A549 (cell line): ENCODE measurements around the gene FSCN2. TPM values are rescaled to one million over a fixed set of nuclear protein-coding genes. Genes with fewer than 3 reads are reported as not detected.
"Not testable (repeated sequence)": the region's sequence is repeated elsewhere in the genome, so short reads cannot be mapped to it uniquely, and the experiment has no call there.

ENCODE experiments used
- ATAC-seq, 2 experiments: fragments of 200-7000 bp in 1 of 2; fragments of >200 bp in 1 of 2; cut with Nextera tagmentation in 1 of 2; cut with Tn5 transposase in 1 of 2; 3 replicates each; pipeline versions ENCODE4 v1.8.0 to v1.9.1; 2018 to 2020; ENCODE audit warnings: mild to moderate bottlenecking in 1 of 2, moderate library complexity in 1 of 2
- CTCF ChIA-PET: fragments of 300-600 bp; sonication (Branson Sonifier 250); formaldehyde crosslinking; extraction: SDS; loops from one replicate; lab custom pipeline; 2021; ENCODE audit warnings: antibody characterized with exemption, inconsistent platforms; lab: Yijun Ruan, JAX
- POLR2A ChIA-PET: fragments of 350-600 bp; formaldehyde crosslinking; extraction: SDS; loops from one replicate; lab custom pipeline; 2021; ENCODE audit warnings: antibody characterized with exemption, inconsistent platforms; lab: Yijun Ruan, JAX
- DNase-seq, 2 experiments: peaks; one replicate each; pipeline versions ENCODE4 v3.0.0 to v3.0.0-alpha.2; 2011 to 2016; ENCODE audit warnings: low read depth in 1 of 2, low spot score in 1 of 2
- FAIRE-seq: peaks from 2 replicates; lab custom pipeline; 2011; peaks lifted over from hg19 to GRCh38; lab: Jason Lieb, UNC
- H3K27ac ChIP-seq, 2 experiments: fragments of >200 bp; sonication (Bioruptor Twin); formaldehyde crosslinking; 3 replicates each; pipeline ENCODE4 v1.5.1; 2016 to 2017
- H3K4me1 ChIP-seq: fragments of >200 bp; sonication (Bioruptor Twin); formaldehyde crosslinking; 3 replicates; pipeline ENCODE4 v1.6.1; 2016
- H3K4me2 ChIP-seq: fragments of >200 bp; sonication (Bioruptor Twin); formaldehyde crosslinking; 3 replicates; pipeline ENCODE4 v1.6.1; 2016
- H3K4me3 ChIP-seq: fragments of >200 bp; sonication (Bioruptor Twin); formaldehyde crosslinking; 3 replicates; pipeline ENCODE4 v1.5.1; 2016
- H3K9me3 ChIP-seq: fragments of >200 bp; sonication (Bioruptor Twin); formaldehyde crosslinking; 3 replicates; pipeline ENCODE4 v1.6.1; 2016
- EHMT2 ChIP-seq: fragments of 200-600 bp; sonication (generic); IDR thresholded peaks from 2 replicates; pipeline ENCODE4 v1.6.1; 2016; ENCODE audit warnings: antibody characterized with exemption, low read depth, mild to moderate bottlenecking, moderate library complexity
- ESRRA ChIP-seq: fragments of 150-350 bp; IDR thresholded peaks from 2 replicates; pipeline ENCODE4 v1.6.1; 2014; ENCODE audit warnings: mild to moderate bottlenecking, low read length, borderline replicate concordance
- FOSL2 ChIP-seq, 2 experiments: fragments of 450-650 bp in 1 of 2; fragments of >200 bp in 1 of 2; sonication (Bioruptor Twin) in 1 of 2; formaldehyde crosslinking; IDR thresholded peaks; 2 replicates each; pipeline versions ENCODE4 v1.5.0 to v1.6.1; 2016 to 2020; ENCODE audit warnings: mild to moderate bottlenecking in 1 of 2, moderate library complexity in 1 of 2
- GATA3 ChIP-seq: IDR thresholded peaks from 2 replicates; pipeline ENCODE4 v1.6.1; 2012; ENCODE audit warnings: borderline replicate concordance
- HEYL ChIP-seq: fragments of 250-450 bp; sonication (Bioruptor Pico); IDR thresholded peaks from 2 replicates; pipeline ENCODE4 v1.8.0; 2021; ENCODE audit warnings: mild to moderate bottlenecking, moderate library complexity
- HOXA7 ChIP-seq: fragments of 250-450 bp; sonication (Bioruptor Pico); IDR thresholded peaks from 2 replicates; pipeline ENCODE4 v1.5.0; 2020; ENCODE audit warnings: mild to moderate bottlenecking, moderate library complexity
- HOXB13 ChIP-seq: fragments of 250-450 bp; sonication (Bioruptor Pico); IDR thresholded peaks from 2 replicates; pipeline ENCODE4 v1.5.0; 2020; ENCODE audit warnings: low read depth, mild to moderate bottlenecking, moderate library complexity
- JUNB ChIP-seq: fragments of >200 bp; sonication (Bioruptor Twin); formaldehyde crosslinking; IDR thresholded peaks from 2 replicates; pipeline ENCODE4 v1.6.1; 2016
- KDM1A ChIP-seq: fragments of 200-600 bp; sonication (generic); IDR thresholded peaks from 2 replicates; pipeline ENCODE4 v1.6.1; 2016; ENCODE audit warnings: low read depth, mild to moderate bottlenecking
- MAZ ChIP-seq: fragments of 150-350 bp; IDR thresholded peaks from 2 replicates; pipeline ENCODE4 v1.6.1; 2014; ENCODE audit warnings: antibody characterized with exemption, low read depth, low read length, borderline replicate concordance
- NR3C1 ChIP-seq: fragments of >200 bp; sonication (Bioruptor Twin); formaldehyde crosslinking; IDR thresholded peaks from 3 replicates; pipeline ENCODE4 v1.6.1; 2017
- RARB ChIP-seq: fragments of 250-450 bp; sonication (Bioruptor Pico); IDR thresholded peaks from 2 replicates; pipeline ENCODE4 v1.8.0; 2021; ENCODE audit warnings: mild to moderate bottlenecking, moderate library complexity
- RFX5 ChIP-seq: fragments of 450-650 bp; IDR thresholded peaks from 2 replicates; pipeline ENCODE4 v1.7.1; 2014; ENCODE audit warnings: antibody characterized with exemption, mild to moderate bottlenecking, moderate library complexity
- SREBF2 ChIP-seq: fragments of 450-650 bp; IDR thresholded peaks from 2 replicates; pipeline ENCODE4 v1.6.1; 2014; ENCODE audit warnings: mild to moderate bottlenecking, moderate library complexity
- TFCP2L1 ChIP-seq: fragments of 250-450 bp; sonication (Bioruptor Pico); IDR thresholded peaks from 2 replicates; pipeline ENCODE4 v1.5.0; 2021; ENCODE audit warnings: mild to moderate bottlenecking
- ZNF302 ChIP-seq: fragments of 250-450 bp; sonication (Bioruptor Pico); IDR thresholded peaks from 2 replicates; pipeline ENCODE4 v1.9.0; 2021; ENCODE audit warnings: inconsistent platforms, mild to moderate bottlenecking, moderate library complexity
- ZSCAN20 ChIP-seq: fragments of 250-450 bp; sonication (Bioruptor Pico); IDR thresholded peaks from 2 replicates; pipeline ENCODE4 v1.8.0; 2022; ENCODE audit warnings: mild to moderate bottlenecking, moderate library complexity
- WGBS: methylation state at CpG from one replicate; pipeline ENCODE4 v1.1.6; 2017; ENCODE audit errors: missing lambda C conversion rate; 5-methylcytosine and 5-hydroxymethylcytosine counted together
- polyA plus RNA-seq, 4 experiments: library from polyadenylated mRNA; depleted of rRNA in 3 of 4; stranded (reverse); fragments of >200 nt; fragmentation: RNase III in 1 of 4; extraction: RNeasy Plus Mini Kit Qiagen cat#74134 plus additional on column Dnase treatment in 1 of 4; gene quantifications; 2 replicates in 3 of 4; 3 replicates in 1 of 4; pipeline ENCODE4 v1.2.3, GENCODE V29; 2011 to 2017
- small RNA-seq, 6 experiments: library from RNA; depleted of rRNA; stranded (forward); fragments of <200 nt; gene quantifications; one replicate each; pipeline ENCODE3, GENCODE V24; 2012
- TF ChIP-seq, protein P1 (sequence below): fragments of 200-600 bp; sonication (generic); IDR thresholded peaks from 2 replicates; pipeline ENCODE4 v1.6.1; 2016; ENCODE audit warnings: antibody characterized with exemption, mild to moderate bottlenecking, moderate library complexity
- TF ChIP-seq, protein P2 (sequence below): IDR thresholded peaks from 2 replicates; pipeline ENCODE4 v1.6.1; 2012
- TF ChIP-seq, protein P3 (sequence below): fragments of >200 bp; sonication (Bioruptor Twin); formaldehyde crosslinking; IDR thresholded peaks from 3 replicates; pipeline ENCODE4 v1.6.1; 2016

The FSCN2 gene
- polyA plus RNA-seq, 2 of the 4 experiments (the other 2 are of a cell fraction) = 0.84 to 1.3 TPM

DNA sequence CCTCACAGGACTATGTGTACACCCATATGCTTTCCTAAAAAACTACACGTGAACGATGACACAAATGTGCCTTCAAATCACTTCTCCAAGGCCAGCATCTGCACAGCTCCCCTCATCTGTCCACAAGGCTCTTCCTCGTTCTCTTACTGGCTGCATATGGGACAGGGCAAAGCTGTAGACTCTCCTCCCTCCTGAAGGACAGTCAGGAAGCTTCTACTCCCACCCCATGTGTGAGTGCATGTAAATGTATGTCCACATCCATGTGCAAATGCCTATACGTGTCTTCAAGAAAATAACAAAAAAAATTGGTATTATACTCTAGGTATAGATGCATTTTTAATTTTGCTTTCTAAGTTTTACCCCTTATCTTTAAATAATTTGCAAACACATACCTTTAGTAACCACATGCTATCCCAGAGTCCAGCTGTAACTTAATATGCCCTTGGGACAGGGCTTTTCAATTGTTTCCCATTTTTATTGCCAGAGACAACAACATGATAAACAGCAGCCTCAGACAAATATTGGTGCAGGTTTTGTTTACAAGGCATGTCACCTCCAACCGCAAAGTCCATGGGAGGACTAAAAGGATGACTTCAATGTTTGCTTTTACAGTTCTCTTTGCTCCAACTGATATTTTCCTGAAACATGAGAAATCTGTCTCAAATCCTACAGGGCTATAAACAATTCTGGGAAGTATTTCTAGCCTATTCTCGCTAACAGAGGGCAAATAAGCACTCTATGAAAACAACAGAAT lies 55.6 kb downstream of the FSCN2 start (continued):
- TF ChIP-seq, protein P1, sequence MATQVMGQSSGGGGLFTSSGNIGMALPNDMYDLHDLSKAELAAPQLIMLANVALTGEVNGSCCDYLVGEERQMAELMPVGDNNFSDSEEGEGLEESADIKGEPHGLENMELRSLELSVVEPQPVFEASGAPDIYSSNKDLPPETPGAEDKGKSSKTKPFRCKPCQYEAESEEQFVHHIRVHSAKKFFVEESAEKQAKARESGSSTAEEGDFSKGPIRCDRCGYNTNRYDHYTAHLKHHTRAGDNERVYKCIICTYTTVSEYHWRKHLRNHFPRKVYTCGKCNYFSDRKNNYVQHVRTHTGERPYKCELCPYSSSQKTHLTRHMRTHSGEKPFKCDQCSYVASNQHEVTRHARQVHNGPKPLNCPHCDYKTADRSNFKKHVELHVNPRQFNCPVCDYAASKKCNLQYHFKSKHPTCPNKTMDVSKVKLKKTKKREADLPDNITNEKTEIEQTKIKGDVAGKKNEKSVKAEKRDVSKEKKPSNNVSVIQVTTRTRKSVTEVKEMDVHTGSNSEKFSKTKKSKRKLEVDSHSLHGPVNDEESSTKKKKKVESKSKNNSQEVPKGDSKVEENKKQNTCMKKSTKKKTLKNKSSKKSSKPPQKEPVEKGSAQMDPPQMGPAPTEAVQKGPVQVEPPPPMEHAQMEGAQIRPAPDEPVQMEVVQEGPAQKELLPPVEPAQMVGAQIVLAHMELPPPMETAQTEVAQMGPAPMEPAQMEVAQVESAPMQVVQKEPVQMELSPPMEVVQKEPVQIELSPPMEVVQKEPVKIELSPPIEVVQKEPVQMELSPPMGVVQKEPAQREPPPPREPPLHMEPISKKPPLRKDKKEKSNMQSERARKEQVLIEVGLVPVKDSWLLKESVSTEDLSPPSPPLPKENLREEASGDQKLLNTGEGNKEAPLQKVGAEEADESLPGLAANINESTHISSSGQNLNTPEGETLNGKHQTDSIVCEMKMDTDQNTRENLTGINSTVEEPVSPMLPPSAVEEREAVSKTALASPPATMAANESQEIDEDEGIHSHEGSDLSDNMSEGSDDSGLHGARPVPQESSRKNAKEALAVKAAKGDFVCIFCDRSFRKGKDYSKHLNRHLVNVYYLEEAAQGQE = no peak

DNA sequence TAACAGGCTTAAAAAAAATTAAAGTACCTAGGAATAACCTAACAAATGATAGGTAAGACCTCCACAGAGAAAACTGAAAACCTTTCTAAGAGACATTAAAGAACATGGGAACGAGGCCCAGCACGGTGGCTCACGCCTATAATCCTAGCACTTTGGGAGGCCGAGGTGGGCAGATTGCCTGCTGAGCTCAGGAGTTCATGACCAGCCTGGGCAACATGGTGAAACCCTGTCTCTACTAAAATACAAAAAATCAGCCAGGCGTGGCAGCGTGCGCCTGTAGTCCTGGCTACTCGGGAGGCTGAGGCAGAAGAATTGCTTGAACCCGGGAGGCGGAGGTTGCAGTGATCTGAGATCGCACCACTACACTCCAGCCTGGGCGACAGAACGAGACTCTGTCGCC lies 56.6 kb downstream of the FSCN2 start:
- CTCF ChIA-PET = interaction anchor here (0.7 to 45.0 kb wide), 3 partner anchors 1 to 66 kb away, joined by 3 to 1604 read pairs (median 1604); partner anchors contain the start of gene FAAP100
- WGBS = 88% methylated on average over 14 of the region's 14 CpGs
- POLR2A ChIA-PET, H3K9me3 ChIP-seq, H3K4me3 ChIP-seq, H3K27ac ChIP-seq, FAIRE-seq, ATAC-seq, DNase-seq: not testable (repeated sequence)
- Histone ChIP-seq H3K4me2 (peak overlapping the region; percentile 14; the same call in 1 of the 3 replicates), H3K4me1 (peaks cover 40% of the 10 kb centered on the region)

DNA sequence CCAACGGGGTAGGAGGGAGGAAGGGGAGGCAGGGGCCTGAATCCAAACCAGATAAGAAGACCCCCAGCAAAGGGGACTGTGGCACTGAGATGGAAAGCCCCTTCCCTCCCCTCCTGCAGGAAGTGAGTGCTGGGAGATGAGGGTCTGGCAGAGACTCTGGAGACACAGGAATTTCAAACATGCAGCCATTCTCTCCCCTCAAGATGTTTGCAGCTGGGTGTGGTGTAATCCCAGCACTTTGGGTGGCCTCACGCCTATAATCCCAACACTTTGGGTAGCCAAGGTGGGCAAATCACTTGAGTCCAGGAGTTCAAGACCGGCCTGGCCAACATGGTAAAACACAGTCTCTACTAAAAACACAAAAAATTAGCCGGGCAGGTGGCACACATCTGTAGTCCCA lies 57.9 kb downstream of the FSCN2 start:
- FAIRE-seq (no peak), DNase-seq (no peak), ATAC-seq (no peak)
- Histone ChIP-seq H3K4me1 (peaks cover 29% of the 10 kb centered on the region), H3K9me3 (no peaks in the 10 kb centered on the region), H3K27ac (no peak overlapping the region), H3K4me3 (no peak overlapping the region), H3K4me2 (no peak overlapping the region)
- ChIA-PET CTCF (interaction anchor here (1.1 to 45.0 kb wide), 4 partner anchors 2 to 68 kb away, joined by 3 to 1604 read pairs (median 804); partner anchors contain the start of gene FAAP100), POLR2A (no interaction called here)
- TF ChIP-seq JUNB = no peak
- TF ChIP-seq RARB (CRISPR knock-in tag) = no peak
- no peak for TF ChIP-seq ZNF302 (CRISPR knock-in tag)
- TF ChIP-seq HEYL (CRISPR knock-in tag) = no peak
- TF ChIP-seq KDM1A = no peak
- TF ChIP-seq SREBF2 = no peak
- no peak for TF ChIP-seq ESRRA
- no peak for TF ChIP-seq ZSCAN20 (CRISPR knock-in tag)
- TF ChIP-seq RFX5 = no peak
- no peak for TF ChIP-seq HOXA7 (CRISPR knock-in tag)
- TF ChIP-seq NR3C1 = no peak
- TF ChIP-seq, protein P2, sequence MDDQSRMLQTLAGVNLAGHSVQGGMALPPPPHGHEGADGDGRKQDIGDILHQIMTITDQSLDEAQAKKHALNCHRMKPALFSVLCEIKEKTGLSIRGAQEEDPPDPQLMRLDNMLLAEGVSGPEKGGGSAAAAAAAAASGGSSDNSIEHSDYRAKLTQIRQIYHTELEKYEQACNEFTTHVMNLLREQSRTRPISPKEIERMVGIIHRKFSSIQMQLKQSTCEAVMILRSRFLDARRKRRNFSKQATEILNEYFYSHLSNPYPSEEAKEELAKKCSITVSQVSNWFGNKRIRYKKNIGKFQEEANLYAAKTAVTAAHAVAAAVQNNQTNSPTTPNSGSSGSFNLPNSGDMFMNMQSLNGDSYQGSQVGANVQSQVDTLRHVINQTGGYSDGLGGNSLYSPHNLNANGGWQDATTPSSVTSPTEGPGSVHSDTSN = no peak
- no peak for TF ChIP-seq TFCP2L1
- no peak for TF ChIP-seq FOSL2 (IDR thresholded peaks at IDR 0.05)
- TF ChIP-seq FOSL2 (CRISPR knock-in tag; IDR thresholded peaks at IDR 0.05) = no peak
- TF ChIP-seq HOXB13 = no peak
- TF ChIP-seq, protein P3, sequence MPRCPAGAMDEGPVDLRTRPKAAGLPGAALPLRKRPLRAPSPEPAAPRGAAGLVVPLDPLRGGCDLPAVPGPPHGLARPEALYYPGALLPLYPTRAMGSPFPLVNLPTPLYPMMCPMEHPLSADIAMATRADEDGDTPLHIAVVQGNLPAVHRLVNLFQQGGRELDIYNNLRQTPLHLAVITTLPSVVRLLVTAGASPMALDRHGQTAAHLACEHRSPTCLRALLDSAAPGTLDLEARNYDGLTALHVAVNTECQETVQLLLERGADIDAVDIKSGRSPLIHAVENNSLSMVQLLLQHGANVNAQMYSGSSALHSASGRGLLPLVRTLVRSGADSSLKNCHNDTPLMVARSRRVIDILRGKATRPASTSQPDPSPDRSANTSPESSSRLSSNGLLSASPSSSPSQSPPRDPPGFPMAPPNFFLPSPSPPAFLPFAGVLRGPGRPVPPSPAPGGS = no peak
- no peak for TF ChIP-seq EHMT2
- TF ChIP-seq MAZ = no peak
- no peak for TF ChIP-seq GATA3
- WGBS = 99% methylated on average over 4 of the region's 4 CpGs

Small RNAs within 50 kb of the gene (small RNA-seq; reads per million reads assigned to genes)
- gene RF00019 = 0 reads per million in 6 experiments

Other genes starting within 250 kb of the FSCN2 start
- 35.8 and 49.3 TPM in 2 replicates for gene SLC38A10, start 233.1 kb upstream of the FSCN2 start, polyA plus RNA-seq (2011; rRNA removed)
- 59.7 to 72.9 TPM (median 67.4 TPM) in 3 replicates for gene SLC38A10, start 233.1 kb upstream of the FSCN2 start, polyA plus RNA-seq (2017; fragmentation: RNase III; extraction: RNeasy Plus Mini Kit Qiagen cat#74134 plus additional on column Dnase treatment)
- 2.1 and 2.6 TPM in 2 replicates for gene BAHCC1, start 132.9 kb upstream of the FSCN2 start, polyA plus RNA-seq (2011; rRNA removed)
- gene BAHCC1, start 132.9 kb upstream of the FSCN2 start, polyA plus RNA-seq (2017; fragmentation: RNase III; extraction: RNeasy Plus Mini Kit Qiagen cat#74134 plus additional on column Dnase treatment) = 5.2 to 5.9 TPM (median 5.8 TPM) in 3 replicates
- gene ACTG1, start 15.6 kb upstream of the FSCN2 start, polyA plus RNA-seq (2011; rRNA removed) = 2,042 and 2,306 TPM in 2 replicates
- gene ACTG1, start 15.6 kb upstream of the FSCN2 start, polyA plus RNA-seq (2017; fragmentation: RNase III; extraction: RNeasy Plus Mini Kit Qiagen cat#74134 plus additional on column Dnase treatment) = 7,182 to 8,782 TPM (median 7,263 TPM) in 3 replicates
- 5.4 and 7.2 TPM in 2 replicates for gene FAAP100, start 24.0 kb downstream of the FSCN2 start, polyA plus RNA-seq (2011; rRNA removed)
- 16.2 to 17.7 TPM (median 16.8 TPM) in 3 replicates for gene FAAP100, start 24.0 kb downstream of the FSCN2 start, polyA plus RNA-seq (2017; fragmentation: RNase III; extraction: RNeasy Plus Mini Kit Qiagen cat#74134 plus additional on column Dnase treatment)
- 101 and 130 TPM in 2 replicates for gene NPLOC4, start 108.7 kb downstream of the FSCN2 start, polyA plus RNA-seq (2011; rRNA removed)
- gene NPLOC4, start 108.7 kb downstream of the FSCN2 start, polyA plus RNA-seq (2017; fragmentation: RNase III; extraction: RNeasy Plus Mini Kit Qiagen cat#74134 plus additional on column Dnase treatment) = 91.1 to 98.5 TPM (median 92.2 TPM) in 3 replicates
- 1.4 and 1.7 TPM in 2 replicates for gene TSPAN10, start 108.8 kb downstream of the FSCN2 start, polyA plus RNA-seq (2011; rRNA removed)
- 5.4 to 7.1 TPM (median 6.3 TPM) in 3 replicates for gene TSPAN10, start 108.8 kb downstream of the FSCN2 start, polyA plus RNA-seq (2017; fragmentation: RNase III; extraction: RNeasy Plus Mini Kit Qiagen cat#74134 plus additional on column Dnase treatment)
- 1.0 and 1.2 TPM in 2 replicates for gene PDE6G, start 128.2 kb downstream of the FSCN2 start, polyA plus RNA-seq (2011; rRNA removed)
- 0.90 to 2.0 TPM (median 1.2 TPM) in 3 replicates for gene PDE6G, start 128.2 kb downstream of the FSCN2 start, polyA plus RNA-seq (2017; fragmentation: RNase III; extraction: RNeasy Plus Mini Kit Qiagen cat#74134 plus additional on column Dnase treatment)
- 34.6 and 38.7 TPM in 2 replicates for gene OXLD1, start 138.2 kb downstream of the FSCN2 start, polyA plus RNA-seq (2011; rRNA removed)
- 43.9 to 47.7 TPM (median 47.1 TPM) in 3 replicates for gene OXLD1, start 138.2 kb downstream of the FSCN2 start, polyA plus RNA-seq (2017; fragmentation: RNase III; extraction: RNeasy Plus Mini Kit Qiagen cat#74134 plus additional on column Dnase treatment)
- 16.6 and 22.6 TPM in 2 replicates for gene CCDC137, start 138.4 kb downstream of the FSCN2 start, polyA plus RNA-seq (2011; rRNA removed)
- gene CCDC137, start 138.4 kb downstream of the FSCN2 start, polyA plus RNA-seq (2017; fragmentation: RNase III; extraction: RNeasy Plus Mini Kit Qiagen cat#74134 plus additional on column Dnase treatment) = 55.0 to 59.7 TPM (median 55.6 TPM) in 3 replicates
- 43.8 and 45.2 TPM in 2 replicates for gene ARL16, start 155.4 kb downstream of the FSCN2 start, polyA plus RNA-seq (2011; rRNA removed)
- gene ARL16, start 155.4 kb downstream of the FSCN2 start, polyA plus RNA-seq (2017; fragmentation: RNase III; extraction: RNeasy Plus Mini Kit Qiagen cat#74134 plus additional on column Dnase treatment) = 52.8 to 55.8 TPM (median 53.6 TPM) in 3 replicates
- 75.7 and 85.9 TPM in 2 replicates for gene HGS, start 155.6 kb downstream of the FSCN2 start, polyA plus RNA-seq (2011; rRNA removed)
- gene HGS, start 155.6 kb downstream of the FSCN2 start, polyA plus RNA-seq (2017; fragmentation: RNase III; extraction: RNeasy Plus Mini Kit Qiagen cat#74134 plus additional on column Dnase treatment) = 127 to 130 TPM (median 129 TPM) in 3 replicates
- gene MRPL12, start 175.0 kb downstream of the FSCN2 start, polyA plus RNA-seq (2011; rRNA removed) = 152 and 161 TPM in 2 replicates
- gene MRPL12, start 175.0 kb downstream of the FSCN2 start, polyA plus RNA-seq (2017; fragmentation: RNase III; extraction: RNeasy Plus Mini Kit Qiagen cat#74134 plus additional on column Dnase treatment) = 197 to 233 TPM (median 215 TPM) in 3 replicates
- 20.0 and 25.8 TPM in 2 replicates for gene SLC25A10, start 183.9 kb downstream of the FSCN2 start, polyA plus RNA-seq (2011; rRNA removed)
- 43.4 to 47.1 TPM (median 47.0 TPM) in 3 replicates for gene SLC25A10, start 183.9 kb downstream of the FSCN2 start, polyA plus RNA-seq (2017; fragmentation: RNase III; extraction: RNeasy Plus Mini Kit Qiagen cat#74134 plus additional on column Dnase treatment)